GM12878 (cell line): ENCODE results near the gene LIN7A. TPM values are rescaled to one million over a fixed set of nuclear protein-coding genes. Genes with fewer than 3 reads are reported as not detected.

Experiments
- ATAC-seq: fragments of 200-7000 bp; cut with Tn5 transposase; 3 replicates; pipeline ENCODE4 v1.9.1; 2020; ENCODE audit warnings: mild to moderate bottlenecking, moderate library complexity
- BruUV-seq: library from RNA; stranded (reverse); fragments of 400-500 nt; replicated peaks from 2 replicates; lab custom pipeline; 2021; lab: Mats Ljungman, UMichigan
- CTCF ChIA-PET: fragments of 300-600 bp; sonication (Branson Sonifier 250); formaldehyde crosslinking; extraction: SDS; loops from one replicate; lab custom pipeline; 2021; ENCODE audit warnings: inconsistent platforms; lab: Yijun Ruan, JAX
- POLR2A ChIA-PET: fragments of 350-600 bp; formaldehyde crosslinking; extraction: SDS; loops from one replicate; lab custom pipeline; 2021; ENCODE audit warnings: inconsistent platforms; lab: Charles Lee
- RAD21 ChIA-PET: fragments of 300-600 bp; sonication (Branson Sonifier 250); formaldehyde crosslinking; loops from one replicate; lab custom pipeline; 2023; ENCODE audit warnings: antibody characterized with exemption; ENCODE audit not compliant: unreplicated experiment; lab: Charles Lee
- SMC1A ChIA-PET: fragments of 300-600 bp; sonication (Branson Sonifier 250); formaldehyde crosslinking; loops from one replicate; lab custom pipeline; 2023; ENCODE audit not compliant: unreplicated experiment, uncharacterized antibody; lab: Charles Lee
- DNase-seq: peaks from one replicate; pipeline ENCODE4 v3.0.0-alpha.2; 2011; ENCODE audit warnings: low read depth, low spot score
- FAIRE-seq: peaks from 3 replicates; lab custom pipeline; 2011; peaks lifted over from hg19 to GRCh38; lab: Jason Lieb, UNC
- H2AFZ ChIP-seq: 2 replicates; pipeline ENCODE4 v1.6.0; 2011; ENCODE audit warnings: low read depth, low read length, control low read depth; ENCODE audit not compliant: control insufficient read depth
- H3K27ac ChIP-seq: 2 replicates; pipeline ENCODE4 v1.5.1; 2011; ENCODE audit warnings: control low read depth; ENCODE audit not compliant: control insufficient read depth, insufficient read depth
- H3K27me3 ChIP-seq, 2 experiments: replicated peaks in 1 of 2; 2 replicates each; pipeline versions ENCODE4 v1.6.0 to v1.6.1; 2011; ENCODE audit warnings: low read length in 1 of 2; ENCODE audit not compliant: control insufficient read depth in 2 of 2, insufficient read depth in 2 of 2
- H3K36me3 ChIP-seq, 2 experiments: 2 replicates each; pipeline ENCODE4 v1.5.1; 2011; ENCODE audit warnings: low read length in 1 of 2; ENCODE audit not compliant: control insufficient read depth in 2 of 2, insufficient read depth in 2 of 2
- H3K4me1 ChIP-seq: 2 replicates; pipeline ENCODE4 v1.6.1; 2011; ENCODE audit warnings: mild to moderate bottlenecking, low read length, moderate library complexity, mixed read lengths; ENCODE audit not compliant: control insufficient read depth, insufficient read depth
- H3K4me2 ChIP-seq: 2 replicates; pipeline ENCODE4 v1.6.0; 2011; ENCODE audit warnings: control low read depth; ENCODE audit not compliant: control insufficient read depth, insufficient read depth
- H3K4me3 ChIP-seq: fragments of 200-600 bp; sonication (generic); 2 replicates; pipeline ENCODE4 v1.5.1; 2016
- H3K79me2 ChIP-seq: 2 replicates; pipeline ENCODE4 v1.6.0; 2011; ENCODE audit warnings: low read length; ENCODE audit not compliant: control insufficient read depth, insufficient read depth
- H3K9ac ChIP-seq: 2 replicates; pipeline ENCODE4 v1.8.0; 2011; ENCODE audit warnings: low read length, control low read depth, mixed read lengths; ENCODE audit not compliant: control insufficient read depth, insufficient read depth
- H3K9me3 ChIP-seq: replicated peaks from 3 replicates; pipeline ENCODE4 v1.5.1; 2011; ENCODE audit warnings: mild to moderate bottlenecking, low read length; ENCODE audit not compliant: control insufficient read depth, insufficient read depth
- H4K20me1 ChIP-seq: 2 replicates; pipeline ENCODE4 v1.6.0; 2011; ENCODE audit not compliant: control insufficient read depth, insufficient read depth
- BACH1 ChIP-seq: fragments of 450-650 bp; IDR thresholded peaks from 2 replicates; pipeline ENCODE4 v1.6.1; 2017; ENCODE audit warnings: mild to moderate bottlenecking, borderline replicate concordance
- CHD4 ChIP-seq: fragments of 200-600 bp; sonication (generic); IDR thresholded peaks from 2 replicates; pipeline ENCODE4 v1.6.1; 2016; ENCODE audit warnings: mild to moderate bottlenecking
- EED ChIP-seq: sonication (generic); IDR thresholded peaks from 2 replicates; pipeline ENCODE4 v1.6.1; 2016; ENCODE audit warnings: antibody characterized with exemption, low read depth
- EP300 ChIP-seq, 2 experiments: fragments of 150-350 bp in 1 of 2; IDR thresholded peaks; 2 replicates each; pipeline ENCODE4 v1.6.1; 2011 to 2012; ENCODE audit warnings: low read depth in 2 of 2, low read length in 2 of 2, borderline replicate concordance in 1 of 2, improper control_type of control experiment in 1 of 2, inconsistent platforms in 1 of 2; ENCODE audit not compliant: control insufficient read depth in 1 of 2
- ESRRA ChIP-seq: IDR thresholded peaks from 2 replicates; pipeline ENCODE4 v1.6.1; 2012; ENCODE audit warnings: mild to moderate bottlenecking, low read length, improper control_type of control experiment
- FOS ChIP-seq: IDR thresholded peaks from 3 replicates; pipeline ENCODE4 v1.6.1; 2011; ENCODE audit warnings: borderline replicate concordance; ENCODE audit not compliant: insufficient read length; ENCODE audit errors: extremely low read depth
- GATAD2B ChIP-seq: fragments of 450-650 bp; conservative IDR thresholded peaks from 2 replicates; pipeline ENCODE4 v1.6.1; 2017; ENCODE audit warnings: low read depth, mild to moderate bottlenecking, moderate library complexity
- HDAC2 ChIP-seq: fragments of 200-600 bp; sonication (generic); IDR thresholded peaks from 2 replicates; pipeline ENCODE4 v1.6.1; 2017
- MEF2A ChIP-seq: IDR thresholded peaks from 2 replicates; pipeline ENCODE4 v1.6.1; 2011; ENCODE audit warnings: low read depth, mild to moderate bottlenecking, low read length, moderate library complexity; ENCODE audit not compliant: insufficient read depth
- POLR2AphosphoS5 ChIP-seq: IDR thresholded peaks from 2 replicates; pipeline ENCODE4 v1.6.1; 2011; ENCODE audit warnings: mild to moderate bottlenecking, low read length, inconsistent platforms
- SREBF2 ChIP-seq: IDR thresholded peaks from 2 replicates; pipeline ENCODE4 v1.6.1; 2012; ENCODE audit warnings: mild to moderate bottlenecking, low read length
- TARDBP ChIP-seq: IDR thresholded peaks from 2 replicates; pipeline ENCODE4 v1.6.1; 2016; ENCODE audit warnings: borderline replicate concordance
- TCF12 ChIP-seq: IDR thresholded peaks from 2 replicates; pipeline ENCODE4 v1.6.1; 2011; ENCODE audit warnings: low read depth, mild to moderate bottlenecking, low read length
- ZNF217 ChIP-seq: fragments of 450-650 bp; IDR thresholded peaks from 2 replicates; pipeline ENCODE4 v1.6.1; 2017; ENCODE audit warnings: antibody characterized with exemption, mild to moderate bottlenecking
- ZNF622 ChIP-seq: fragments of 450-650 bp; IDR thresholded peaks from 2 replicates; pipeline ENCODE4 v1.6.1; 2017; ENCODE audit warnings: mild to moderate bottlenecking, inconsistent platforms
- whole genome bisulfite sequencing: methylation state at CpG from one replicate; pipeline ENCODE4 v1.1.6; 2016; ENCODE audit warnings: low lambda C conversion rate; ENCODE audit not compliant: insufficient replicate concordance, insufficient coverage; ENCODE audit errors: missing lambda C conversion rate; 5-methylcytosine and 5-hydroxymethylcytosine counted together
- in situ Hi-C: fragments of 300-500 bp; cut with MboI; formaldehyde crosslinking; loops from 9 replicates; pipeline ENCODE4 v1.14.3; 2018; ENCODE audit warnings: mixed read lengths
- intact Hi-C: fragments of 100-400 bp; cut with micrococcal nuclease; formaldehyde crosslinking; loops from one replicate; pipeline ENCODE4 v1.14.2; 2022; ENCODE audit not compliant: unreplicated experiment
- polyA plus RNA-seq, 11 experiments: library from polyadenylated mRNA; depleted of rRNA in 4 of 11; unstranded in 6 of 11; stranded (reverse) in 5 of 11; fragments of >200 nt; fragmentation: Nextera tagmentation in 4 of 11; fragmentation: Illumina TruSeq in 1 of 11; extraction: Ambion mirVana in 4 of 11; extraction: Trizol in 1 of 11; gene quantifications; 1 replicate in 1 of 11; 2 replicates in 10 of 11; pipeline versions ENCODE4 v1.2.1 to v1.2.3, GENCODE V29; 2011 to 2016; ENCODE audit warnings: inconsistent platforms in 2 of 11, missing spikeins in 2 of 11, low read depth in 1 of 11
- total RNA-seq, 4 experiments: library from RNA; depleted of rRNA in 3 of 4; stranded (reverse); fragments of >200 nt in 3 of 4; fragmentation: Illumina TruSeq in 1 of 4; extraction: Trizol in 1 of 4; gene quantifications; 2 replicates each; pipeline versions ENCODE4 v1.2.1 to v1.2.3, GENCODE V29; 2013 to 2021
- TF ChIP-seq, protein P1 (sequence below): fragments of 450-650 bp; IDR thresholded peaks from 2 replicates; pipeline ENCODE4 v1.6.1; 2016; ENCODE audit warnings: mild to moderate bottlenecking
- TF ChIP-seq, protein P2 (sequence below): IDR thresholded peaks from 2 replicates; pipeline ENCODE4 v1.6.1; 2012; ENCODE audit warnings: mild to moderate bottlenecking, low read depth, low read length

The LIN7A gene
- total and polyA plus RNA-seq, 10 of the 15 experiments (the other 5 are each of a cell fraction or from before 2014, with no cell fraction given): 0.04 to 0.93 (median 0.35) TPM; not detected in 1

DNA sequence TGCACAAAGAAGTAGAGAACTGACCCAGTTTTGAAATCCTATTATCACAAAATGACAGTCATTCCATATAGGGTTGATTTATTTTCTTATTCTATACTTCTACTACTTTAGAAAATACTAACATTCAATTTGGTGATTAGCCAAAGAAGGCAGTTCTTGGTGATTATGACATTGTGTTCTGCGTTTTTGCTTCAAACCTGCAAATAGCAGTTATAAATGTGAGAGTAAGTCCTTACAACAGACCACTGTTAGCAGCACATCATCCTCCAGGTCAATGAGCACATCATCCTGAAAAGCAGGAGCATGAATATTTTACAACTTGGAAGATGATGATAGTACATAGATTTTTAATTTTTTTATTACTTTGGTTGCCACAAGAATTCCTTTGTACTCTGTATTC is 53.1 kb downstream of the LIN7A start:
- ChIA-PET RAD21 (no interaction called here), POLR2A (no interaction called here), SMC1A (no interaction called here), CTCF (no interaction called here)
- no TSS peak for BruUV-seq
- intact Hi-C loops: no loop called here
- Histone ChIP-seq H3K27me3 (no peaks in the 10 kb centered on the region), H4K20me1 (no peaks in the 10 kb centered on the region), H3K36me3 (no peaks in the 10 kb centered on the region), H3K4me3 (no peak overlapping the region), H3K27ac (no peak overlapping the region), H3K4me1 (no peaks in the 10 kb centered on the region), H3K9ac (no peak overlapping the region), H3K9me3 (no peaks in the 10 kb centered on the region), H3K79me2 (no peaks in the 10 kb centered on the region), H2AFZ (no peak overlapping the region), H3K4me2 (no peak overlapping the region)
- FAIRE-seq (no peak), DNase-seq (no peak), ATAC-seq (no peak)
- 52% methylated on average over 1 of the region's 1 CpG for WGBS
- in situ Hi-C loops: no loop called here
- TF ChIP-seq MEF2A (no peak), EED (no peak), ZNF217 (no peak), TCF12 (no peak), ESRRA (no peak), GATAD2B (no peak), POLR2AphosphoS5 (no peak), SREBF2 (no peak), CHD4 (no peak), ZNF622 (no peak), HDAC2 (no peak), TARDBP (no peak), BACH1 (no peak), EP300 (IDR thresholded peaks at IDR 0.05; ENCODE audit: borderline replicate concordance in 1 of 2, control insufficient read depth in 1 of 2, low read depth in 2 of 2, low read length in 2 of 2) (no peak), FOS (no peak)
- TF ChIP-seq, protein P1, sequence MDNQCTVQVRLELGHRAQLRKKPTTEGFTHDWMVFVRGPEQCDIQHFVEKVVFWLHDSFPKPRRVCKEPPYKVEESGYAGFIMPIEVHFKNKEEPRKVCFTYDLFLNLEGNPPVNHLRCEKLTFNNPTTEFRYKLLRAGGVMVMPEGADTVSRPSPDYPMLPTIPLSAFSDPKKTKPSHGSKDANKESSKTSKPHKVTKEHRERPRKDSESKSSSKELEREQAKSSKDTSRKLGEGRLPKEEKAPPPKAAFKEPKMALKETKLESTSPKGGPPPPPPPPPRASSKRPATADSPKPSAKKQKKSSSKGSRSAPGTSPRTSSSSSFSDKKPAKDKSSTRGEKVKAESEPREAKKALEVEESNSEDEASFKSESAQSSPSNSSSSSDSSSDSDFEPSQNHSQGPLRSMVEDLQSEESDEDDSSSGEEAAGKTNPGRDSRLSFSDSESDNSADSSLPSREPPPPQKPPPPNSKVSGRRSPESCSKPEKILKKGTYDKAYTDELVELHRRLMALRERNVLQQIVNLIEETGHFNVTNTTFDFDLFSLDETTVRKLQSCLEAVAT: no peak
- TF ChIP-seq, protein P2, sequence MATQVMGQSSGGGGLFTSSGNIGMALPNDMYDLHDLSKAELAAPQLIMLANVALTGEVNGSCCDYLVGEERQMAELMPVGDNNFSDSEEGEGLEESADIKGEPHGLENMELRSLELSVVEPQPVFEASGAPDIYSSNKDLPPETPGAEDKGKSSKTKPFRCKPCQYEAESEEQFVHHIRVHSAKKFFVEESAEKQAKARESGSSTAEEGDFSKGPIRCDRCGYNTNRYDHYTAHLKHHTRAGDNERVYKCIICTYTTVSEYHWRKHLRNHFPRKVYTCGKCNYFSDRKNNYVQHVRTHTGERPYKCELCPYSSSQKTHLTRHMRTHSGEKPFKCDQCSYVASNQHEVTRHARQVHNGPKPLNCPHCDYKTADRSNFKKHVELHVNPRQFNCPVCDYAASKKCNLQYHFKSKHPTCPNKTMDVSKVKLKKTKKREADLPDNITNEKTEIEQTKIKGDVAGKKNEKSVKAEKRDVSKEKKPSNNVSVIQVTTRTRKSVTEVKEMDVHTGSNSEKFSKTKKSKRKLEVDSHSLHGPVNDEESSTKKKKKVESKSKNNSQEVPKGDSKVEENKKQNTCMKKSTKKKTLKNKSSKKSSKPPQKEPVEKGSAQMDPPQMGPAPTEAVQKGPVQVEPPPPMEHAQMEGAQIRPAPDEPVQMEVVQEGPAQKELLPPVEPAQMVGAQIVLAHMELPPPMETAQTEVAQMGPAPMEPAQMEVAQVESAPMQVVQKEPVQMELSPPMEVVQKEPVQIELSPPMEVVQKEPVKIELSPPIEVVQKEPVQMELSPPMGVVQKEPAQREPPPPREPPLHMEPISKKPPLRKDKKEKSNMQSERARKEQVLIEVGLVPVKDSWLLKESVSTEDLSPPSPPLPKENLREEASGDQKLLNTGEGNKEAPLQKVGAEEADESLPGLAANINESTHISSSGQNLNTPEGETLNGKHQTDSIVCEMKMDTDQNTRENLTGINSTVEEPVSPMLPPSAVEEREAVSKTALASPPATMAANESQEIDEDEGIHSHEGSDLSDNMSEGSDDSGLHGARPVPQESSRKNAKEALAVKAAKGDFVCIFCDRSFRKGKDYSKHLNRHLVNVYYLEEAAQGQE: no peak
